Smooth muscle cell (in vitro differentiated cells): ENCODE results near the gene SECISBP2. TPM values are rescaled to one million over a fixed set of nuclear protein-coding genes. Genes with fewer than 3 reads are reported as not detected.

ENCODE experiments used
- DNase-seq: peaks from one replicate; lab custom pipeline; 2025; ENCODE audit not compliant: unreplicated experiment; lab: John Stamatoyannopoulos, UW
- H2AFZ ChIP-seq: fragments of 200-600 bp; sonication (generic); 2 replicates; pipeline ENCODE4 v1.6.0; 2016; ENCODE audit warnings: antibody characterized with exemption, low read depth, mild to moderate bottlenecking
- H3F3A ChIP-seq: fragments of 200-600 bp; sonication (generic); 2 replicates; pipeline ENCODE4 v1.6.0; 2017; ENCODE audit warnings: antibody characterized with exemption, low read depth
- H3K27ac ChIP-seq: fragments of 200-600 bp; sonication (generic); 2 replicates; pipeline ENCODE4 v1.5.1; 2016; ENCODE audit warnings: low read depth, mild to moderate bottlenecking
- H3K27me3 ChIP-seq: fragments of 200-600 bp; sonication (generic); 2 replicates; pipeline ENCODE4 v1.6.1; 2016; ENCODE audit warnings: low read depth, mild to moderate bottlenecking
- H3K36me3 ChIP-seq: fragments of 200-600 bp; sonication (generic); 2 replicates; pipeline ENCODE4 v1.5.1; 2016; ENCODE audit warnings: low read depth
- H3K4me1 ChIP-seq: fragments of 200-600 bp; sonication (generic); 2 replicates; pipeline ENCODE4 v1.5.1; 2016; ENCODE audit warnings: low read depth
- H3K4me2 ChIP-seq: fragments of 200-600 bp; sonication (generic); 2 replicates; pipeline ENCODE4 v1.6.0; 2016; ENCODE audit warnings: mild to moderate bottlenecking
- H3K4me3 ChIP-seq: fragments of 200-600 bp; sonication (generic); 2 replicates; pipeline ENCODE4 v1.5.1; 2016; ENCODE audit warnings: mild to moderate bottlenecking
- H3K79me2 ChIP-seq: fragments of 200-600 bp; sonication (generic); 2 replicates; pipeline ENCODE4 v1.6.0; 2016; ENCODE audit warnings: low read depth, mild to moderate bottlenecking
- H3K9ac ChIP-seq: fragments of 200-600 bp; sonication (generic); 2 replicates; pipeline ENCODE4 v1.6.0; 2016; ENCODE audit warnings: low read depth
- H3K9me3 ChIP-seq: fragments of 200-600 bp; sonication (generic); replicated peaks from 2 replicates; pipeline ENCODE4 v1.5.1; 2016; ENCODE audit warnings: low read depth
- H4K20me1 ChIP-seq: fragments of 200-600 bp; sonication (generic); 2 replicates; pipeline ENCODE4 v1.6.0; 2016; ENCODE audit warnings: low read depth
- WGBS: methylation state at CpG from one replicate; pipeline ENCODE4 v1.1.7; 2016; ENCODE audit warnings: low lambda C conversion rate; 5-methylcytosine and 5-hydroxymethylcytosine counted together
- polyA plus RNA-seq: library from polyadenylated mRNA; unstranded; fragments of >200 nt; fragmentation: Nextera tagmentation; extraction: Ambion mirVana; gene quantifications from 2 replicates; pipeline ENCODE4 v1.2.1, GENCODE V29; 2016
- total RNA-seq: library from RNA; depleted of rRNA; stranded (reverse); fragments of >200 nt; gene quantifications from 2 replicates; pipeline ENCODE4 v1.2.3, GENCODE V29; 2014
- TF ChIP-seq, protein P1 (sequence below): fragments of 200-600 bp; sonication (generic); IDR thresholded peaks from 2 replicates; pipeline ENCODE4 v1.5.1; 2017; ENCODE audit warnings: borderline replicate concordance, mild to moderate bottlenecking, antibody characterized with exemption; ENCODE audit not compliant: insufficient read depth, poor library complexity, severe bottlenecking

Gene SECISBP2
- total and polyA plus RNA-seq, 2 experiments from 2014 or later = 12.2 to 25.1 TPM

DNA sequence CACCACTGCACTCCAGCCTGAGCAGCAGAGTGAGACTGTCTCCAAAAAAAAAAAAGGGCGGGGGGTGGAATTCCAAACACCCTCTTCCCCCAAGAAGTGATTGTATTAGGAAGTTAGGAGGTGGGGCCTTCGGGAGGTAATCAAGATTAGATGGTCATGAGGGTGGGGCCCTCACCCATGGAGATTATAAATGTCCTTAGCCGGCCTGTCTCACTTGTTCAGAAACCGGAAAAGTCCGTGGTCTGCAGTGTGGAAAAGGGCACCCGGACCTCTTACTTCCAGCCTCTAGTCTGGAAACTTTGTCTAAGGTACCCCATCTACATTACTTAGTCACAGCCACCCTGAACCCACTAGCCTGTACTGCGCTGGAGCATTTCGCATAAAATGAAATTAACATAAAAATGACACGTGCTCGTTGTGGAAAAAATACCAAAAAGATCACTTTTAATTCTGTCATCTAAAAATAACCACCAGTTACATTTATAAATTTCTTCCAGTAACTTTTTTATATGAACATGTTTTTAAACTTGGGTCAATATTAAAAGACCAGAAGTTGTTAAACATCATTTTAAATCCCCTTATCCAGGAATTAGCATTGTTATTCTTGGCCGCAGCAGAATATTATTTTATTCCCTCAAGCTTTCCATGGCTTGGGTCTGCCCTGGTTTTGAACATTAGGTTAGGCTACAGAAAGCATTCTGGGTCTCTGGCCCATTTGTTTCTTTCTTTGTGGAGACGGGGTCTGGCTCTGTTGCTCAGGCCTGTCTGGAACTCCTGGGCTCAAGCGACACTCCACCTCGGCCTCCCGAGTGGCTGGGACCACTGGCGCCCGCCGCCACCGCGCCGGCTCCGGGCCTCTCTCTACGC is 8.5 kb upstream of the SECISBP2 start:
- Histone ChIP-seq H3K4me1 (peaks cover 17% of the 10 kb centered on the region), H4K20me1 (peaks cover 4% of the 10 kb centered on the region), H2AFZ (peak overlapping the region; percentile 1), H3K27me3 (no peaks in the 10 kb centered on the region), H3K79me2 (peaks cover 38% of the 10 kb centered on the region), H3K36me3 (no peaks in the 10 kb centered on the region), H3K9me3 (no peaks in the 10 kb centered on the region), H3K4me3 (peak overlapping the region; percentile 69), H3F3A (no peaks in the 10 kb centered on the region), H3K9ac (peak overlapping the region; percentile 99), H3K4me2 (peak overlapping the region; percentile 96), H3K27ac (peak overlapping the region; percentile 99)
- no peak for DNase-seq
- TF ChIP-seq, protein P1, sequence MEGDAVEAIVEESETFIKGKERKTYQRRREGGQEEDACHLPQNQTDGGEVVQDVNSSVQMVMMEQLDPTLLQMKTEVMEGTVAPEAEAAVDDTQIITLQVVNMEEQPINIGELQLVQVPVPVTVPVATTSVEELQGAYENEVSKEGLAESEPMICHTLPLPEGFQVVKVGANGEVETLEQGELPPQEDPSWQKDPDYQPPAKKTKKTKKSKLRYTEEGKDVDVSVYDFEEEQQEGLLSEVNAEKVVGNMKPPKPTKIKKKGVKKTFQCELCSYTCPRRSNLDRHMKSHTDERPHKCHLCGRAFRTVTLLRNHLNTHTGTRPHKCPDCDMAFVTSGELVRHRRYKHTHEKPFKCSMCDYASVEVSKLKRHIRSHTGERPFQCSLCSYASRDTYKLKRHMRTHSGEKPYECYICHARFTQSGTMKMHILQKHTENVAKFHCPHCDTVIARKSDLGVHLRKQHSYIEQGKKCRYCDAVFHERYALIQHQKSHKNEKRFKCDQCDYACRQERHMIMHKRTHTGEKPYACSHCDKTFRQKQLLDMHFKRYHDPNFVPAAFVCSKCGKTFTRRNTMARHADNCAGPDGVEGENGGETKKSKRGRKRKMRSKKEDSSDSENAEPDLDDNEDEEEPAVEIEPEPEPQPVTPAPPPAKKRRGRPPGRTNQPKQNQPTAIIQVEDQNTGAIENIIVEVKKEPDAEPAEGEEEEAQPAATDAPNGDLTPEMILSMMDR = no peak
- 25% methylated on average over 23 of the region's 23 CpGs for WGBS

DNA sequence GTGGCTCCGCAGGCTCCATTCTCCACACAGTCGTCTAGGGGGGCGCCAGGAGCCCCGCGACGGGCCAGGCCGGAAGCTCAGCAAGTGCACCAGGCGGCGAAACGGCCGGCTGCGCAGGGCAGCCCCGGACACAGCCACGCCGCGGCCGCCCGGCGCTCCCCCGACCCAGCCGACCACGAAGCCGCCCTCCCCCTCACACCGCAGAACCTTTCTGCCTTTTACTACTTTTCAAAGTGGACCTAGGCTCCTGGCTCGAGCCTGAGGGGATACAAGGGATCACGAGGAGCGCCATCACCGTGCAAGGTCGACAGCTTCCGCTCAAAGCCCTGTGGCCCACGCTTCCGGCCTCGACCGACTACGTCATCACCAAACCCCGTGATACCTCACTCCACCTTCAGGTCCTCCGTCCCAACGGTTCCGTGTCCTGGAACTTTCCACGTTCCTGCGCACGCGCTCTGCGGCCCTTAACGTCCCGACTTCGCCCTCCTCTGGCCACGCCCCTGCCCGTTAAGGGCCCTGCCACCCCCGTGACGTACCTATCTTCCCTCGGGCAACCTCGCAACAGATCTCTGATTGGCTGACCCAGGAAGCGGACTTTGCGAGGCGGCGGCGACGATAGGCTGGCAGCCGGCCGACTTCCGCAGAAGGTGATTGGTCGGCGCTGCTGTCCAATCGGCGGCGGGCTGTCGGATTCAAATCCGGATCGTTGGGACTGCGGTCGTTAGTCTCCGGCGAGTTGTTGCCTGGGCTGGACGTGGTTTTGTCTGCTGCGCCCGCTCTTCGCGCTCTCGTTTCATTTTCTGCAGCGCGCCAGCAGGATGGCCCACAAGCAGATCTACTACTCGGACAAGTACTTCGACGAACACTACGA is 7.6 kb upstream of the SECISBP2 start, which contains the start of gene CKS2:
Gene CKS2, plus strand, starts transcription at position 721 of the 871 bp plus-strand sequence. Its CDS starts 98 bp downstream, at position 819.
- Histone ChIP-seq H3K4me1 (peaks cover 24% of the 10 kb centered on the region), H3K27me3 (no peaks in the 10 kb centered on the region), H3K9ac (peak within 1 kb of the TSS; percentile 99), H4K20me1 (peaks cover 4% of the 10 kb centered on the region), H3K79me2 (peaks cover 46% of the 10 kb centered on the region), H3K4me2 (peak within 1 kb of the TSS; percentile 96), H3F3A (no peaks in the 10 kb centered on the region), H2AFZ (peak within 1 kb of the TSS; percentile 44), H3K36me3 (no peaks in the 10 kb centered on the region), H3K9me3 (no peaks in the 10 kb centered on the region), H3K4me3 (peak within 1 kb of the TSS; percentile 85), H3K27ac (peak within 1 kb of the TSS; percentile 99)
- TF ChIP-seq, protein P1 = no peak
- WGBS = under 1% methylated on average over 70 of the region's 86 CpGs
- DNase-seq = peak; percentile 97

DNA sequence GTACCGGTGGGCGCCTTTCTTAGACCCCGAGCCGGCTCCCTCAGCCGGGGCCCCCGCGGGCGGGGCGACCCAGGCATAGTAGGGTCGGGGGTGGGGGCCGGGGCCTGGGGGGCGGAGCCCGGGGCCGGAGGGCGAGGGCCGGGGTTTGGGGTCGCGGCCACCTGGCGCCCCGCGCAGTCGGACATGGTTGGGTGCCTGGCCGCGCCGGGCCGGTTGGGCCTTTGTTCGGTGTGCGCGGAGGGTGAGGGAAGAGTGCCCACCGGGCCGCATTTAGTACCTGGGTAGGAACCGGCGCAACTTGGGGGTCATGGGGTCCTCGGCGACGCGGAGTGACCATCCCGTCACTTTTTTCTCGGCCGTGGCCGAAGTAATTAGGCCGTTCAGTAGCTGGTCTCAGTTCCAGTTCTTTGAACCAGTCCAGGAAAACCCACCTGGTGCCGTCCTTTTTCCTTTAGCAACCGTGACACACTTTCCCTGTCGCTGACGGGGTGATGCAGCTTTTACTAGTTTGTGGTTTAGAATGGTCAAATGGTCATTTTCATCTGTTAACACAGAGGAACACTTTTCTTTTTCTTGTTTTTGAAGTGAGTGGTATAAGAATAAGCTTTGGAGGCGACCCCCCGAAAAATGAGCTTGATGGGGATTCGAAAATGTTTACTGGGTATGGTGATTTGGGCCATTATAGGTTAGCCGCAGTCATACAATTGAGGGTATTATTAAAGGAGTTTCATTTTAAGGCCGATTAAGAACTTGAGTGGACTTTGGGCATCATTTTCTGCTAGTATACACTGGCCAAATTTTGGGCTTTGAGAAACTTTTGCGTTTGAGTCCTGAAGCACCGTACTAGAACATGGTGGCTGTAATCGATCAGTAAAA is 6.7 kb upstream of the SECISBP2 start:
- Histone ChIP-seq H3K79me2 (peaks cover 53% of the 10 kb centered on the region), H2AFZ (peak overlapping the region; percentile 44)
- WGBS = 1% methylated on average over 34 of the region's 54 CpGs

More for the DNA sequence above, 6.7 kb upstream of the SECISBP2 start:
- Histone ChIP-seq H3K27ac (peak overlapping the region; percentile 44), H3K9me3 (no peaks in the 10 kb centered on the region), H3K4me3 (peak overlapping the region; percentile 85), H3K27me3 (no peaks in the 10 kb centered on the region), H3K4me1 (peaks cover 24% of the 10 kb centered on the region), H4K20me1 (peaks cover 4% of the 10 kb centered on the region), H3K9ac (peak overlapping the region; percentile 81), H3F3A (peaks cover 2% of the 10 kb centered on the region), H3K4me2 (peak overlapping the region; percentile 92), H3K36me3 (no peaks in the 10 kb centered on the region)
- no peak for DNase-seq
- TF ChIP-seq, protein P1 = no peak
